Inflammatory macrophage (primary cell): ENCODE measurements around the gene CNTN5.

ENCODE experiments used
- DNase-seq, 2 donors: peaks; one replicate each; pipeline ENCODE4 v3.0.0-alpha.2; 2020 to 2022

The CNTN5 gene

DNA sequence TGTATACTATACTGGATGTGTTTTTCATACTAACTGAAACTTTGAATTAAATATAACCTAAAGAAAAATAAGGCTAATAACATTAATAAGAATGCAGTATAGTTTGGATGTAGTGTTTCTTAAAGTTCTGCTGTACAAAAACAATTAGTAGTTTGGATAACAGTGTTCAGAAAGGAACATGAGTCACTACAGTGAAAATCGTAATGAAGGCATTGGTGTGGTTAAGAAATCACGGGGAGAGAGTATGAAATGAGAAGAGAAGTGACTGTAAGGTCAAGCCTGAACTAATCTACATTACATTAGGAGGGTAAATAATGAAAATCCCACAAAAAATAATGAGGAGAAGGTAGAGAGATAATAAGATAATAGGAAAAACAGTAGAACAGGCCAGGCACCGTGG lies 939.8 kb downstream of the CNTN5 start:
- DNase-seq: no peak

DNA sequence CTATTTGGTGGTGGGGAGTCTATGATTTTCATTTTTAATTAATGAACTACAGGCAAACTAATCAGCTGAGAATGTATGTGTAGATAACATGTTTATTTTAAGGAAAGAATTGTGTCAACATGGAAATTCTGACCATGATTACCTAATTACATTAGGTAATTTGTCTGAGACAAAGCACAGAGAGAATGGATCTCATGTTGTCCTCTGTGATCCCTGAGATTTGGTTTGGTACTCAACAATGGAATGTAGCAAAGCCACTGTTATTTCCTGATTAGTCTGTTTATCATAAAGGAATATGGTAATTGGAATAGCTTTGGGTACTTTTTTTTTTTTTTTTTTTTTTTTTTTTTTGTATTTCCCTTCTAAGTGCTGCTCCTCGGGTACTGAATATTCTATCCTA lies 947.6 kb downstream of the CNTN5 start:
- no peak for DNase-seq

- no peak for DNase-seq
These were observed 953.2 kb downstream of the CNTN5 start for GRCh38 chr11:99973993-99974392.

- DNase-seq: no peak
These were observed 958.3 kb downstream of the CNTN5 start for GRCh38 chr11:99979042-99979441.

- DNase-seq: no peak
These were observed 967.2 kb downstream of the CNTN5 start for GRCh38 chr11:99987821-99988470.

GRCh38 chr11:99988471-99988837 lies 967.7 kb downstream of the CNTN5 start:
- DNase-seq: no peak

GRCh38 chr11:100003985-100004384 lies 983.2 kb downstream of the CNTN5 start:
- DNase-seq: no peak

DNA sequence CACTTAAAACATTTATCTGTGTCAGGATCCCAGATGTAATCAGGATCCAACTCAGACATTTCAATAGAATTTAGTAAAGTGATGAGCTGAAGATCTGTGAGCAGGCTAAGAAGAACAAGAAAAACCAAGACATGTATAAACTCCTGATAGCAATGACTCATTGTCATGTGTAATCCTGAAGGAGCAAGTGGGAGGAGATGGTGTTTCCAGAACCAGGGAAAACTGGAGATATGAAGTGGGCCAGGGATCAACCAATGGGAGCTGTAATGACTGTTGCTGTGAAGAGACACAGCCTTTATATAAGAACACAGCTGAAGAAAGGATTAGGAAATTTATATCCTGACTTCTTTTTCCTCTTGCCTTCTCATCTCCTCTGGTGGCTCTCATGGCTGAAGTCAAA lies 983.8 kb downstream of the CNTN5 start:
- no peak for DNase-seq

GRCh38 chr11:100008417-100008816 lies 987.7 kb downstream of the CNTN5 start:
- no peak for DNase-seq

DNA sequence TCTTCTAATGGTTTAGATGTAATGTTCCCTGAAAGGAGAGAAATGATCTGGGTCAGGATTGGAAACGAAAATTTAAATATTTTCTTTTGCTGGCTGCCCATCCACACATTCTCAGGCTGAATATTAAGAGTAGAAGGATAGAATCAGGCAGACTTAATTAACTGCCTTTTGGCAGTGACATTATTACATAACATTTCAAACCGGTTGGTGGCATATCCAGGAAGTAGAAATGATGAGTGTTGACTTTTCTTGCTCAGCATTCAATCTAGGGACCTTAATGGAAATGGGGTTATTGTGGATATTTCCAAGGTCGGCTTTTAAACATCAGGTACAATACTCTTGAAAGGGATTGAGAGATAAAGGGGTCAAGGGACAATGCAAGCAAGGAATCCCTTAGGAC lies 989.0 kb downstream of the CNTN5 start:
- DNase-seq: no peak

- no peak for DNase-seq
These were observed 989.6 kb downstream of the CNTN5 start for GRCh38 chr11:100010393-100010792.

DNA sequence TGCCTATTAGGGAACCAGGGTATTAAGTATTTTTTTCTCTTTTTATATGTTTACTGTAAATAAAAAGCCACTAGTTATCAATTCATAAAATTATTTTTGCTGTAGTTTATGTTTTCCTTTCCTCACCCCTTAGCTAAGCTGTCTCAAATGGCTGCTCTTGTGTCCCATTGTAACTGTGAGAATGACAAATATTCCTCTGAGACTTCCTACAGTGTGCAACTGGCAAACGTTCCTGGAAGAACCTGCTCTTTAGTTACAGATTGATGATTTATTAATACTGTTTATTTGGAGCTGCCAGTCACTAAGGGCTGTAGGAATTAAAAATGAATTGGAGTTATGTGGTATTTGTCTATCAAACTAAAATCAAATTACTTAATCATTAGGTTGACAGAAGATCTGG lies 990.9 kb downstream of the CNTN5 start:
- no peak for DNase-seq

DNA sequence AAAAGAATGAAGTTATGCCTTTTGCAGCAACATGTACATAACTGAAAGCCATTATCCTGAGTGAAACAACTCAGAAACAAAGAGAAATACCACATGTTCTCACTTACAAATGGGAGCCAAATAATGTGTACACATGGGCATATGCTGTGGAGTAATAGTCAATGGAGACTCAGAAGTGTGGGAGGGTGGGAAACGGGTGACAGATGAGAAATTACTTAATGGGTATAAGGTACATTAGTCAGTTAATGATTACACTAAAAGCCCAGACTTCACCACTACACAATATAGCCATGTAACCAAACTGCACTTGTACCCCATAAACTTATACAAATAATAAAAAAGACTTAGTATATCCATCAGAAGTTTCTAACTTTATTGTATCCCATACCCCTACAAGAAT lies 992.3 kb downstream of the CNTN5 start:
- no peak for DNase-seq

- no peak for DNase-seq
These were observed 1011.2 kb downstream of the CNTN5 start for GRCh38 chr11:100031973-100032372.

DNA sequence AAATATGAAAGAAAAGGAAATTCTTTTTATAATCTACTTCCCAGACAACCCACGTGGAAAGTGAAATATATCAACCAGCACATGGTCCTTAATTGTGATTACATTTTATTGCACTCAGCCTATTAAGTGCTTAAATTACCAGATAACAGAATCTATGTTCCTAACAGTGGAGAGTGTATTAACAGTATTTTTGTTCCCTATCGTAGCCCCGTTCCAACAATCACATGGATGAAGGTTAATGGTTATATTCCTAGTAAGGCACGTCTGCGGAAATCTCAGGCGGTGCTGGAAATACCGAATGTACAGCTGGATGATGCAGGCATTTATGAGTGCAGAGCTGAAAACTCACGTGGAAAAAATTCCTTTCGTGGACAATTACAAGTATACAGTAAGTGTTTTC lies 1040.3 kb downstream of the CNTN5 start:
- DNase-seq: no peak

GRCh38 chr11:100066399-100066798 lies 1045.7 kb downstream of the CNTN5 start:
- DNase-seq: no peak

GRCh38 chr11:100068116-100068515 lies 1047.4 kb downstream of the CNTN5 start:
- DNase-seq: no peak

GRCh38 chr11:100072131-100072530 lies 1051.4 kb downstream of the CNTN5 start:
- no peak for DNase-seq

GRCh38 chr11:100080381-100080780 lies 1059.6 kb downstream of the CNTN5 start:
- DNase-seq: no peak

GRCh38 chr11:100080821-100081220 lies 1060.1 kb downstream of the CNTN5 start:
- DNase-seq: no peak

DNA sequence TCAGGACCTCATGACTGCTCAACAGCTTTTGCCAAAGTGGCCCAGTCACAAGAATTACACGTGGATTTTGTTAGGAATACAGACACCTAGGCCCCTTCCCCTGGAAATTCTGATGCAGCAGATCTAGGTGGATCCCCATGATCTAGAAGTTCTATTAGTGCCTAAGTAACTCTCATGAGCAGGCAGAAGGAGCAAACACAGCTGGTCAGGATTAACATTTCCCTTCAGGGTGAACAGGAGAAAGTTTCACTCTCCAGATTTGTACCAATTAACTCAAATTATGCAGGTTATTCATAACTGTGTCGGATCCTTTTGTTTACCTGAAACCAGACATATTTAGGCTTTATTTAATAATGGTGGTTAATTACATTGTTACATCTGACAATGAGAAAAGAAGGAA lies 1072.9 kb downstream of the CNTN5 start:
- DNase-seq: no peak

GRCh38 chr11:100094121-100094865 lies 1073.5 kb downstream of the CNTN5 start:
- no peak for DNase-seq

GRCh38 chr11:100095809-100096208 lies 1075.1 kb downstream of the CNTN5 start:
- no peak for DNase-seq

- no peak for DNase-seq
These were observed 1077.8 kb downstream of the CNTN5 start for GRCh38 chr11:100098560-100098959.
